Measurements from ENCODE around the gene DNAJB12.
A peak's percentile ranks its signal among the peaks of the same experiment; 100 is the strongest.

DNAJB12 gene

DNA sequence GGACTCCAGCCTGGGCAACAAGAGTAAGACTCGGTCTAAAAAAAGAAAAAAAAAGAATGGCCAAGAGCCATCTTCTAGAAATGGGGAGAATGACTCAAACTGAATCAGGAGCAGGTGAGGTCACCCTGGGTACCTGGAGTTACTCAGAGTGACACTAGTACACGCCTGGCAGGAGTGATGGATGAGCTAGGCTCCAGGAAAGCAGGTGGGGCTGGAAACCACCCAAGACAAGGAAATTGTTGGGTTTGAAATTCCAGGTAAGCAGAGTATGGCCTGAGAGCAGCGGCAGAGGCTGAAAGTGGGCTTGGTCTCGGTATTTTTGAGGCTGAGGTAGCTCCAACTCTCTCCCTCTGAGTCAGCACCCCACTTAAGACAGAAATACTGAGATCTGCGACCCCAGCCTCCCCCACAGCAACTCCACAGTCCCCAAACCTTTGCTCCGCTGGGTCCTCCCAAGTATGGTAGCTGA is 62.5 kb downstream of the DNAJB12 start:
- Histone ChIP-seq H3K9ac (ENCODE audit: low read length) (no peak overlapping the region), H4K20me1 (ENCODE audit: insufficient read depth, low read length) (no peaks in the 10 kb centered on the region), H3K4me3 (ENCODE audit: low read length) (no peak overlapping the region), H3K27me3 (ENCODE audit: low read depth, low read length) (no peaks in the 10 kb centered on the region), H3K79me2 (ENCODE audit: low read length) (no peaks in the 10 kb centered on the region), H3K4me1 (ENCODE audit: low read length) (peaks cover 29% of the 10 kb centered on the region), H3K27ac (ENCODE audit: low read length) (no peak overlapping the region), H3K9me3 (ENCODE audit: insufficient read depth, low read length) (no peaks in the 10 kb centered on the region), H3K4me2 (ENCODE audit: low read length) (no peak overlapping the region; the same call in 1 of the 2 replicates), H2AFZ (ENCODE audit: low read depth, low read length) (no peak overlapping the region), H3K36me3 (replicated peaks; ENCODE audit: low read depth, low read length) (no peaks in the 10 kb centered on the region)
- no peak for TF ChIP-seq EZH2phosphoT487 (IDR thresholded peaks at IDR 0.05; ENCODE audit: low read depth)
- TF ChIP-seq, protein P1, sequence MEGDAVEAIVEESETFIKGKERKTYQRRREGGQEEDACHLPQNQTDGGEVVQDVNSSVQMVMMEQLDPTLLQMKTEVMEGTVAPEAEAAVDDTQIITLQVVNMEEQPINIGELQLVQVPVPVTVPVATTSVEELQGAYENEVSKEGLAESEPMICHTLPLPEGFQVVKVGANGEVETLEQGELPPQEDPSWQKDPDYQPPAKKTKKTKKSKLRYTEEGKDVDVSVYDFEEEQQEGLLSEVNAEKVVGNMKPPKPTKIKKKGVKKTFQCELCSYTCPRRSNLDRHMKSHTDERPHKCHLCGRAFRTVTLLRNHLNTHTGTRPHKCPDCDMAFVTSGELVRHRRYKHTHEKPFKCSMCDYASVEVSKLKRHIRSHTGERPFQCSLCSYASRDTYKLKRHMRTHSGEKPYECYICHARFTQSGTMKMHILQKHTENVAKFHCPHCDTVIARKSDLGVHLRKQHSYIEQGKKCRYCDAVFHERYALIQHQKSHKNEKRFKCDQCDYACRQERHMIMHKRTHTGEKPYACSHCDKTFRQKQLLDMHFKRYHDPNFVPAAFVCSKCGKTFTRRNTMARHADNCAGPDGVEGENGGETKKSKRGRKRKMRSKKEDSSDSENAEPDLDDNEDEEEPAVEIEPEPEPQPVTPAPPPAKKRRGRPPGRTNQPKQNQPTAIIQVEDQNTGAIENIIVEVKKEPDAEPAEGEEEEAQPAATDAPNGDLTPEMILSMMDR (IDR thresholded peaks at IDR 0.05; ENCODE audit: low read depth, low read length), result no peak

DNA sequence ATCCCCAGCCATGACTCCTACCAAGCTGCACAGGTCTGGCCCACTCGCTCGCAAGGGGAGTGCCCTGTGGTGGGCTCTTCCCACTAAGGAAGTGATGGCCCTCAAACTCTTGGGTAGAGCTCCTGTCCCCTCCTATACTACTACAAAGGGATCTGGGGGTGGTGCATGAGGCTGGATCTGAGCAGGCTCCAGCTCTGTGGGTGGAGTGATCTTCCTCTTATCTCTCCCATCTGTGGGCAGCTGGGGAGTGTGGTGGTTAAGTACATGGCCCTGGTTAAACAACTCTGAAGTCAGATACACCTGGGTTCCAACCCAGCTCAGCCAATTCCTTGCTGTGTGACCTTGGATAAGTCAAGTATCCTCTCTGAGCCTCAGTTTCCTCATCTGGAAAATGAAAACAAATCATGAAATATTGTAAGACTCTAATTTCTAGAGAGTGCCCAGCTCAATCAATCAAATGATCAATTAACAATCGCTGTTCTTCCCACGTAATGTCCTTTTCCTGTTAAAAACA is 63.6 kb downstream of the DNAJB12 start:
- Histone ChIP-seq H3K9me3 (ENCODE audit: insufficient read depth, low read length) (no peaks in the 10 kb centered on the region), H3K27ac (ENCODE audit: low read length) (no peak overlapping the region), H3K27me3 (ENCODE audit: low read depth, low read length) (no peaks in the 10 kb centered on the region), H2AFZ (ENCODE audit: low read depth, low read length) (no peak overlapping the region), H3K36me3 (replicated peaks; ENCODE audit: low read depth, low read length) (no peaks in the 10 kb centered on the region), H3K9ac (ENCODE audit: low read length) (no peak overlapping the region), H3K4me1 (ENCODE audit: low read length) (peaks cover 29% of the 10 kb centered on the region), H3K4me2 (ENCODE audit: low read length) (no peak overlapping the region), H3K4me3 (ENCODE audit: low read length) (no peak overlapping the region), H3K79me2 (ENCODE audit: low read length) (no peaks in the 10 kb centered on the region), H4K20me1 (ENCODE audit: insufficient read depth, low read length) (no peaks in the 10 kb centered on the region)
- TF ChIP-seq, protein P1 (IDR thresholded peaks at IDR 0.05; ENCODE audit: low read depth, low read length), result no peak
- no peak for TF ChIP-seq EZH2phosphoT487 (IDR thresholded peaks at IDR 0.05; ENCODE audit: low read depth)

DNA sequence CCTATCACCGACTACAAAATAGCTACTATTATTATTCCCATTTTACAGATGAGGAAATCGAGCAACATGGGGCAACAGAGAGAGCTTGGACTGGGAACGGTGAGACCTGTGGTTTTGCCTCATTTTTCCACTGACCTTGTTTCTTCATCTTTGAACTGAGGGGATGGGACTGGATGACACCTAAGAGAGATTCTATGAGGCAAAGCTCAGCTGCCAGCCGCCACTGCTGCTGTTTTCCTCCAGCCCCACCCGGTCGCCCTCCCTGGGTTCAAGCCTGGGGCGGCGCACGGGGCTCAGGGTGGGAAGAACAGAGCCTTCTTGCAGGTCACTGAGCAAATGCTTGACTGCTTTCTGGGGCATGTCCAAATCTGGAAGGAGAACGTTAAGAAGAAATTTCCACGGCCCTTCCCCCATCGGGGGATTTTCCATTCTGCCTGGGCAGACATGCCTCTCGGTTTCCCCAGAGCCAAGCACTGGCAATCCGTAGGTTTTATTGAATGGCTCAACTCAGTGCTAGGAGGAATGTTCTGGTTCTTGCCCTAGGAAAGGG is 68.7 kb downstream of the DNAJB12 start:
- no peak overlapping the region for H3K27ac ChIP-seq (ENCODE audit: low read length)
- no peaks in the 10 kb centered on the region for H4K20me1 ChIP-seq (ENCODE audit: insufficient read depth, low read length)
- H3K4me3 ChIP-seq (ENCODE audit: low read length), result peak overlapping the region; percentile 30; the same call in 1 of the 2 replicates
- no peaks in the 10 kb centered on the region for H3K27me3 ChIP-seq (ENCODE audit: low read depth, low read length)
- H3K36me3 ChIP-seq (replicated peaks; ENCODE audit: low read depth, low read length), result no peaks in the 10 kb centered on the region
- no peak for TF ChIP-seq EZH2phosphoT487 (IDR thresholded peaks at IDR 0.05; ENCODE audit: low read depth)
- TF ChIP-seq, protein P1 (IDR thresholded peaks at IDR 0.05; ENCODE audit: low read depth, low read length), result no peak
- peak overlapping the region; percentile 54; the same call in 1 of the 2 replicates for H2AFZ ChIP-seq (ENCODE audit: low read depth, low read length)
- H3K9me3 ChIP-seq (ENCODE audit: insufficient read depth, low read length), result no peaks in the 10 kb centered on the region
- H3K79me2 ChIP-seq (ENCODE audit: low read length), result no peaks in the 10 kb centered on the region
- H3K4me2 ChIP-seq (ENCODE audit: low read length), result peak overlapping the region; percentile 42
- peaks cover 24% of the 10 kb centered on the region for H3K4me1 ChIP-seq (ENCODE audit: low read length)
- no peak overlapping the region for H3K9ac ChIP-seq (ENCODE audit: low read length)

DNA sequence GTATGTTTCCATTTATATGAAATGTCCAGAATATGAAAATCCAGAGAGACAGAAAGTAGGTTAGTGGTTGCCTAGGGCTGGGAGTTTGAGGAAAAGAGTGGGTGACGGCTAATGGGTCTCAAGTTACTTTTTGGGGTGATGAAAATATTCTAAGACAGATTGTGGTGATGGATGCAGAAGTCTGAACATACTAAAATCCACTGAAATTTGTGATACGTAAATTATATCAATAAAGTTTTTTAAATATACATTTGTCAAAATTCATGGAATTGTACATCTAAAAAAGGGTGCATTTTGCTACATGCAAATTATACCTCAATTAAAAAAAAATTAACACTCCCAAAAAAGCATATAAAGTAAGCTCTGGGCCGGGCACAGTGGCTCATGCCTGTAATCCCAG is 71.6 kb downstream of the DNAJB12 start:
- Histone ChIP-seq H3K4me2 (ENCODE audit: low read length) (peak overlapping the region; percentile 51), H2AFZ (ENCODE audit: low read depth, low read length) (no peak overlapping the region), H3K27ac (ENCODE audit: low read length) (no peak overlapping the region), H3K27me3 (ENCODE audit: low read depth, low read length) (no peaks in the 10 kb centered on the region), H3K4me3 (ENCODE audit: low read length) (peak overlapping the region; percentile 29; the same call in 1 of the 2 replicates), H3K9me3 (ENCODE audit: insufficient read depth, low read length) (no peaks in the 10 kb centered on the region), H3K4me1 (ENCODE audit: low read length) (peaks cover 24% of the 10 kb centered on the region), H3K36me3 (replicated peaks; ENCODE audit: low read depth, low read length) (no peaks in the 10 kb centered on the region), H4K20me1 (ENCODE audit: insufficient read depth, low read length) (no peaks in the 10 kb centered on the region), H3K9ac (ENCODE audit: low read length) (no peak overlapping the region), H3K79me2 (ENCODE audit: low read length) (no peaks in the 10 kb centered on the region)
- TF ChIP-seq, protein P1 (IDR thresholded peaks at IDR 0.05; ENCODE audit: low read depth, low read length), result no peak
- no peak for TF ChIP-seq EZH2phosphoT487 (IDR thresholded peaks at IDR 0.05; ENCODE audit: low read depth)

All from OCI-LY3 (cell line).